Ascending aorta (tissue), 2 donors: ENCODE data around the gene MDM1. TPM values are rescaled to one million over a fixed set of nuclear protein-coding genes. Genes with fewer than 3 reads are reported as not detected.

ENCODE experiments used
- DNase-seq, 2 donors: peaks; one replicate each; pipeline ENCODE4 v3.0.0-alpha.2; 2019; ENCODE audit warnings: low spot score in 2 of 2
- H3K27ac ChIP-seq, 2 donors: fragments of 200-600 bp; sonication (generic); one replicate each; pipeline ENCODE4 v1.5.1; 2016 to 2017; ENCODE audit warnings: mild to moderate bottlenecking in 1 of 2
- H3K27me3 ChIP-seq: fragments of 200-600 bp; sonication (generic); one replicate; pipeline ENCODE4 v1.5.1; 2017
- H3K36me3 ChIP-seq, 2 donors: fragments of 200-600 bp; sonication (generic); one replicate each; pipeline ENCODE4 v1.5.1; 2016
- H3K4me1 ChIP-seq, 2 donors: fragments of 200-600 bp; sonication (generic); one replicate each; pipeline ENCODE4 v1.5.1; 2016 to 2017; ENCODE audit warnings: mild to moderate bottlenecking in 1 of 2
- H3K4me3 ChIP-seq, 2 donors: fragments of 200-600 bp; sonication (generic); one replicate each; pipeline ENCODE4 v1.5.1; 2016 to 2017; ENCODE audit warnings: mild to moderate bottlenecking in 1 of 2
- H3K9me3 ChIP-seq, 2 donors: fragments of 200-600 bp; sonication (generic); one replicate each; pipeline ENCODE4 v1.5.1; 2016
- CTCF ChIP-seq, 3 experiments: fragments of 200-600 bp in 2 of 3; fragments of 450-650 bp in 1 of 3; sonication (generic) in 2 of 3; IDR thresholded peaks; one replicate each; pipeline ENCODE4 v1.5.1; 2016 to 2019; ENCODE audit warnings: antibody characterized with exemption in 3 of 3, mild to moderate bottlenecking in 1 of 3, moderate library complexity in 1 of 3
- intact Hi-C: fragments of 100-400 bp; cut with DNase I; formaldehyde crosslinking; loops from one replicate; pipeline ENCODE4 v1.15.1; 2023
- total RNA-seq: library from RNA; depleted of rRNA; stranded (reverse); fragments of >200 nt; gene quantifications from one replicate; pipeline ENCODE4 v1.1.0, GENCODE V29; 2016

Gene MDM1
- total RNA-seq, 1 donor from 2014 or later, result 9.5 TPM

GRCh38 chr12:68281322-68282077 is 50.7 kb downstream of the MDM1 start:
- Histone ChIP-seq H3K27me3 (no peaks in the 10 kb centered on the region), H3K4me3 (no peak overlapping the region), H3K27ac (no peak overlapping the region), H3K36me3 (no peaks in the 10 kb centered on the region), H3K4me1 (no peaks in the 10 kb centered on the region), H3K9me3 (no peaks in the 10 kb centered on the region)
- DNase-seq, result no peak
- no peak for TF ChIP-seq CTCF (IDR thresholded peaks at IDR 0.05)
- intact Hi-C loops, result no loop called here

GRCh38 chr12:68280240-68280639 is 51.9 kb downstream of the MDM1 start:
- Histone ChIP-seq H3K27me3 (no peaks in the 10 kb centered on the region), H3K4me3 (no peak overlapping the region), H3K36me3 (no peaks in the 10 kb centered on the region), H3K9me3 (no peaks in the 10 kb centered on the region), H3K27ac (no peak overlapping the region), H3K4me1 (no peaks in the 10 kb centered on the region)
- DNase-seq, result no peak
- intact Hi-C loops, result no loop called here
- no peak for TF ChIP-seq CTCF (IDR thresholded peaks at IDR 0.05)

GRCh38 chr12:68279227-68280054 is 52.7 kb downstream of the MDM1 start:
- no peak for DNase-seq
- no peak overlapping the region for H3K4me3 ChIP-seq
- intact Hi-C loops, result no loop called here
- no peaks in the 10 kb centered on the region for H3K27me3 ChIP-seq
- H3K4me1 ChIP-seq, result no peaks in the 10 kb centered on the region
- H3K27ac ChIP-seq, result no peak overlapping the region
- no peak for TF ChIP-seq CTCF (IDR thresholded peaks at IDR 0.05)
- H3K36me3 ChIP-seq, result no peaks in the 10 kb centered on the region
- no peaks in the 10 kb centered on the region for H3K9me3 ChIP-seq

- Histone ChIP-seq H3K9me3 (no peaks in the 10 kb centered on the region), H3K4me1 (no peaks in the 10 kb centered on the region), H3K36me3 (no peaks in the 10 kb centered on the region), H3K4me3 (no peak overlapping the region), H3K27ac (no peak overlapping the region), H3K27me3 (no peaks in the 10 kb centered on the region)
- TF ChIP-seq CTCF (IDR thresholded peaks at IDR 0.05), result no peak
- intact Hi-C loops, result no loop called here
- no peak for DNase-seq
Measured at GRCh38 chr12:68276402-68276930, 55.7 kb downstream of the MDM1 start.

GRCh38 chr12:68272732-68273131 is 59.4 kb downstream of the MDM1 start:
- Histone ChIP-seq H3K9me3 (no peaks in the 10 kb centered on the region), H3K4me3 (no peak overlapping the region), H3K4me1 (no peaks in the 10 kb centered on the region), H3K27ac (no peak overlapping the region), H3K27me3 (no peaks in the 10 kb centered on the region), H3K36me3 (no peaks in the 10 kb centered on the region)
- no peak for TF ChIP-seq CTCF (IDR thresholded peaks at IDR 0.05)
- DNase-seq, result no peak
- intact Hi-C loops, result no loop called here
